CD4-positive, alpha-beta T cell treated with Interleukin-6 for 4 hours (primary cell): ENCODE measurements around the gene ARSI.

Experiments used
- DNase-seq: peaks from one replicate; pipeline ENCODE4 v3.0.0-alpha.2; 2020; ENCODE audit warnings: mixed read lengths

ARSI gene

GRCh38 chr5:150325426-150325825 lies 22.7 kb upstream of the ARSI start:
- no peak for DNase-seq

GRCh38 chr5:150323819-150324218 lies 21.1 kb upstream of the ARSI start:
- DNase-seq = no peak

- DNase-seq = no peak
These were observed 20.4 kb upstream of the ARSI start for GRCh38 chr5:150323092-150323491.

- no peak for DNase-seq
These were observed 19.5 kb upstream of the ARSI start for GRCh38 chr5:150322202-150322601.

- DNase-seq = no peak
These were observed 19.1 kb upstream of the ARSI start for GRCh38 chr5:150321784-150322183.

- DNase-seq = no peak
These were observed 18.5 kb upstream of the ARSI start for GRCh38 chr5:150321211-150321610.

GRCh38 chr5:150320044-150320613 lies 17.4 kb upstream of the ARSI start:
- no peak for DNase-seq

- no peak for DNase-seq
These were observed 16.7 kb upstream of the ARSI start for GRCh38 chr5:150319484-150319790.

- no peak for DNase-seq
These were observed 16.1 kb upstream of the ARSI start for GRCh38 chr5:150318613-150319483.

GRCh38 chr5:150317048-150318003 lies 14.6 kb upstream of the ARSI start:
- no peak for DNase-seq

- DNase-seq = no peak
These were observed 13.6 kb upstream of the ARSI start for GRCh38 chr5:150316320-150316719.

- no peak for DNase-seq
These were observed 12.5 kb upstream of the ARSI start for GRCh38 chr5:150315245-150315644.

- DNase-seq = no peak
These were observed 11.4 kb upstream of the ARSI start for GRCh38 chr5:150313921-150314716.

GRCh38 chr5:150313501-150313900 lies 10.8 kb upstream of the ARSI start:
- no peak for DNase-seq

- DNase-seq = no peak
These were observed 9.8 kb upstream of the ARSI start for GRCh38 chr5:150312518-150312917.

GRCh38 chr5:150311015-150311692 lies 8.4 kb upstream of the ARSI start:
- no peak for DNase-seq

- DNase-seq = no peak
These were observed 7.5 kb upstream of the ARSI start for GRCh38 chr5:150310246-150310645.

- DNase-seq = no peak
These were observed 7.2 kb upstream of the ARSI start for GRCh38 chr5:150309886-150310239.

- no peak for DNase-seq
These were observed 6.6 kb upstream of the ARSI start for GRCh38 chr5:150309101-150309885.

GRCh38 chr5:150307617-150308426 lies 5.1 kb upstream of the ARSI start:
- no peak for DNase-seq
